GM21619 (cell line): ENCODE data around the gene DBF4.
"Not testable (repeated sequence)": the region's sequence is repeated elsewhere in the genome, so short reads cannot be mapped to it uniquely, and the experiment has no call there.

Source experiments
- ATAC-seq: cut with Tn5 transposase; IDR thresholded peaks from one replicate; pipeline ENCODE4 v1.9.1; 2021; ENCODE audit not compliant: unreplicated experiment

DBF4 gene

DNA sequence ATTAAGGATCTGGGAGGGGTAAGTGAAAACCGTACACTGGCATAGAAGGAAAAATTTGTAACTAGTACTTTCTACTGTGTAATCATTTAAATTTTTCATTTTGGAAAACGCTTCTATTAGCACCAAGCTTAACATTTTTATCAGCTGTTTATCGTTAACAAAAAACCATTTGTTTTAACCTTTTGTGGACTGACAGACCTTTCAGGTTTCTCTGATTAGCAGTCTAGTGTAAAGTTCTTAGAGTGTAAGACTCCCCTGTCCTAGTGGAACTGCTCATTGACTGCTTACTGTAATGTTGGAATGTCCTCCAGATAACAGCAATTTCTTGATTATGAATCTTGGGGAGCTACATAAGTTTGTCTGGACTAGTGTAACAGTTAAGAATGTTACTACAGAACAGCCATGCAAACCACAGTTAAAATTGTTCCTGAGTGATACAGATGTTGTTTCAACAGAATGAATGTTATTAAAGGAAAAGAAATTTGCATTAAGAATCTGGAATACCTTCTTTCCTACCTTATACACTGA, 2.0 kb downstream of the DBF4 start:
- ATAC-seq = no peak

DNA sequence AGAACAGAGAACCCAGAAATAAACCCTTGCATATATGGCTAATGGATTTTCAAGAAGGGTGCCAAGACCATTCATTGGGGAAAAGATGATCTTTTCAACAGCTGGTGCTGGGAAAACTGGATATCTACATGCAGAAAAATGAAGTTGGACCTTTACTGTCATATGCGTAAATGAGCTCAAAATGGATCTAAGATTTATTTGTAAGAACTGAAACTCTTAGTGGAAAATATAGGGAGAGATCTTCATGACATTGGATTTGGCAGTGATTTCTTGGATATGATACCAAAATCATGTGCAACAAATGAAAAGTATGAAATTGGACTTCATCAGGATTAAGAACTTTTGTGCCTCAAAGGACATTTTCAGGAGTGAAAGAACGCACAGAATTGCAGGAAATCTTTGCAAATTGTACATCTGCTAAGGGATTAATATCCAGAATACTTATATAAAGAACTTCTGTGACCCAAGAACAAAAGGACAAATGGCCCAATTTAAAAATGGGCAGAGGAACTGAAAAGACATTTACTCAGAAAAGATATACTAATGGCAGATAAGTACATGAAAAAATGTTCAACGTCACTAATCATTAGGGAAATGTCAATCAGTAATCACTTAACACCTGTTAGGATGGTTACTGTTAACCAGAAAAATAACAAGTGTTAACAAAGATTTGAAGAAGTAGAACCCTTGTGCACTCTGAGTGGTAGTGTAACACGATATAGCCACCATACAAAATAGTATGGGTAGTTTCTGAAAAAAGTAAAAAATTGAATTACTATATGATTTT, 6.1 kb downstream of the DBF4 start:
- ATAC-seq = no peak

DNA sequence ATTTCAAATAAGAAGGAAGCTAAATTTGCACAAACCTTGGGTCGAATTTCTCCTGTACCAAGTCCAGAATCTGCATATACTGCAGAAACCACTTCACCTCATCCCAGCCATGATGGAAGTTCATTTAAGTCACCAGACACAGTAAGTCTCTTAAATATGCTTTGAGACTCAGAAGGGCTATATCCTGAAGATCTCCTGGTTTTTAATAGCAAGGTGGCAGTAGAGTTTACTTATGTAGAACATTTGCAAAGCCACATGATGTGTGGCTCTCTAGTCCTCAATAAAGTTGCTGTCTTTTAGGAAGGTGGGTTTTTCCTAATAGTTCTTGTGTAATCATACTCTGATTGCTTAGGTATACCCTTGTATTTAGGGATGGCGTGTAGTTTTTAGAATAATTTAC, 8.7 kb downstream of the DBF4 start:
- ATAC-seq = no peak

DNA sequence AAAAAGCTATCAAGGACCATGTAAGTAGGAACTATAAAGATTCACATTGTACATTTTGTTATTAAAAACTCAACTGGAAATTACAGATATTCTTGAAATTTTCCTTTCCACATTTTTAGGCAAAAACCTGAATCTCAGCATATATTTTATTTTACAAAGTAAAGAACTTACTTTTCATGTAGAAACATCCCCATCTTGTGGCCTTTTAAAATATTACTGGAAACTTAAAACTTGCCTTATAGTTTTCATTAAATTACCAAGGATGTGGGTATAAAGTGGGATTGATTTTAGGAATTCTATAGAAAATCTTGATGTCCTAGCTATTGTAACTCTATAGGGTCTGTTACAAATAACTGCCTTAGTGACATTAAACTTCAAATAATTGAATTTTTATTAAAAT, 10.6 kb downstream of the DBF4 start:
- ATAC-seq = no peak

DNA sequence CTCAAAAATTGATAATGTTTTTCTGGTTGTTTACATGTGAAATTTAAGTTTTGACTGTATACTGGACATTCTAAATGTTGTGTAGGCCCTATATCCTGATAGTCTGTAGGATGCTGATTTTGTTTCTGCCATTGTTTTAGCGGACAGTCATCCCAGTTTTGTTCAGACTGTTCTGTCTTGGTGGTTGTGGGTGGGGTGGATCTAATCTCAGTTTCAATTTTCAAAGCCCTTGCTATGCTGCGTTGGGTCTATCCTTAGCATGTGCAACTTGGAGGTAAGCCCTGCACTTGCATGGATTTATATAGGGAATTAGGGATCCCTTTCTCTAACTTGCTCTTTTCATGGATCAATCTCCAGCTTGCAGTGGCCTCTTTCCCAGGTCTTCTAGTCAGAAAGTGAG, 19.1 kb downstream of the DBF4 start:
- no peak for ATAC-seq

DNA sequence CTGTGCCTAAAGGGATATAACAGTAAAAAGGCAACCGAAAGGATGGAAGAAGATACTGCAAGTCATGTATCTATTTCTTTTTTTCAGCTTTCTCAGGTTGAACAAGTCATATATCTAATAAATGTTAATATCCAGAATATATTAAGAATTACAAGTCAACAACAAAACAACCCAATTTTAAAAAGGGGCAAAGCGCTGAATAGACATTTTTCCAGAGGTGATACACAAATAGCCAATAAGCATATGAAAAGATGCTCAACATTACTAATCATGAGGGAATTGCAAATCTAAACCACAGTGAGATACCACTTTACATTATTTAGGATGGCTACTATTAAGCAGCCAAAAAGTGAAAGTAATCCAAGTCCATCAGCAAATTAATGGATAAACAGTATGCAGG, 23.0 kb downstream of the DBF4 start:
- no peak for ATAC-seq

DNA sequence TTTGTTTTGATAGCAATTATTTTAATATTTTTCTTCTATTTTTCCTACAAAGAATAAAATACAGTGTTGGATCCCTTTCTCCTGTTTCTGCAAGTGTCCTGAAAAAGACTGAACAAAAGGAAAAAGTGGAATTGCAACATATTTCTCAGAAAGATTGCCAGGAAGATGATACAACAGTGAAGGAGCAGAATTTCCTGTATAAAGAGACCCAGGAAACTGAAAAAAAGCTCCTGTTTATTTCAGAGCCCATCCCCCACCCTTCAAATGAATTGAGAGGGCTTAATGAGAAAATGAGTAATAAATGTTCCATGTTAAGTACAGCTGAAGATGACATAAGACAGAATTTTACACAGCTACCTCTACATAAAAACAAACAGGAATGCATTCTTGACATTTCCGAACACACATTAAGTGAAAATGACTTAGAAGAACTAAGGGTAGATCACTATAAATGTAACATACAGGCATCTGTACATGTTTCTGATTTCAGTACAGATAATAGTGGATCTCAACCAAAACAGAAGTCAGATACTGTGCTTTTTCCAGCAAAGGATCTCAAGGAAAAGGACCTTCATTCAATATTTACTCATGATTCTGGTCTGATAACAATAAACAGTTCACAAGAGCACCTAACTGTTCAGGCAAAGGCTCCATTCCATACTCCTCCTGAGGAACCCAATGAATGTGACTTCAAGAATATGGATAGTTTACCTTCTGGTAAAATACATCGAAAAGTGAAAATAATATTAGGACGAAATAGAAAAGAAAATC, 31.0 kb downstream of the DBF4 start:
- not testable (repeated sequence) for ATAC-seq

DNA sequence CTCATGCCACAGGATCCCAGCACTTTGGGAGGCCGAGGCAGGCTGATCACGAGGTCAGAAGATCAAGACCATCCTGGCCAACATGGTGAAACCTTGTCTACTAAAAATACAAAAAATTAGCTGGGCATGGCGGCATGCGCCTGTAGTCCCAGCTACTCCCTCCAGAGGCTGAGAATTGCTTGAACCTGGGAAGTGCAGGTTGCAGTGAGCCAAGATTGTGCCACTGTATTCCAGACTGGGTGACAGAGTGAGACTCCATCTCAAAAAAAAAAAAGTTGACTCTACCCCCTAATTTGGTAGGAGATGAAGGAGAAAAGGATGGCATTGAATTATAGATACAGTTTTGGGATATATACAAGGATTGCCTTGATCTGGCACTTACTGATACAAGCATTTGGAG, 32.5 kb downstream of the DBF4 start:
- not testable (repeated sequence) for ATAC-seq

DNA sequence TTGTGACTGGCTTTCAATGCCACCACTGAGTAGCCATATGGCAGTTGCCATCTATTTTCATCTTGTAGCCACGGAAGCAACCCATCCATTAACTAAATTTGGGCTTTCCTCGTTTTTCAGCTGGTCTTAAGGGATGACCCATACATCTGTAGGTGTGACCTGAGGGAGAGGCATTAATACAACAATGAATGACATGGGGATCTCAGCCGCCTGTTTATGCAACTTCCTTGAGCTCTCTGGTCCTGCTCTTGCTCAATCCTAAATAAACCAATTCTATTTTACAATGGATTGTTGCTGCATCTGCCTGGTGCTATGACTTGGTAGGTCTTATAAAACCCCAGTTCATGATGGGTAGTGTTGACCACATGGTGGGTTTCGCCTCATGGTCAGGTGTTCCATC, 35.8 kb downstream of the DBF4 start:
- no peak for ATAC-seq

DNA sequence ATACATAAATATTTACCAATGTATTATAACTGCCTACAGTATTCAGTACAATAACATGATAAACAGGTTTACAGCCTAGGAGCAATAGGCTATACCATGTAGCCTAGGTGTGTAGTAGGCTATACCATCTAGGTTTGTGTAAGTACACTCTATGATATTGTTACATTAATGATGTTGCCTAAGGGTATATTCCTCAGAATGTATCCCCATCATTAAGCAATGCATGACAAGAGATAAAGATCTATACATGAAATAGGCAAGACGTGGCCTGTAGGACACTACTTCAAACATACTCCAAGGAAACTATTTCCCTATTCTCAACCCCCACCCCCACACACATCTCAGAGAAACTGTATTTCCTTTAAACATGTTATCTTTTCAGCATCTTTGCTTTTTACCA, 42.4 kb downstream of the DBF4 start:
- ATAC-seq = no peak

DNA sequence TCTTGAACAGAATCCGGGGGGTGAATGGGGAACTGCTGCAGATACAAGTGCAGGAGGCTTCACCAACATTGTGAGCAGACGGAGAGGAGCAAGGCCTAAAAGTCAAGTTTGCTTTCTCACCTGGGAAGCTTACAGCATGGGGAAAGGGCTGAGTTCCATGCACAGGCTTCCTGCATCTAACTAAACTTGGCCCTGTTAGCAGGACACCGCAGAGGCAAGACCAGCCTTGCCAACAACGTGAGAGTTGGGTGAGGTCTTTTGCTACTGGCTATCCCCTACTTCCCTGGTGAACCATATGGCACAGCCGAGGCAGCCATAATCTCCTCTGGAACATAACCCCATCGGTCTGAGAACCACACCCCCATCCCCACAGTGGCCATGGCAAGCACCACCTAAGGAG, 43.6 kb downstream of the DBF4 start:
- no peak for ATAC-seq

DNA sequence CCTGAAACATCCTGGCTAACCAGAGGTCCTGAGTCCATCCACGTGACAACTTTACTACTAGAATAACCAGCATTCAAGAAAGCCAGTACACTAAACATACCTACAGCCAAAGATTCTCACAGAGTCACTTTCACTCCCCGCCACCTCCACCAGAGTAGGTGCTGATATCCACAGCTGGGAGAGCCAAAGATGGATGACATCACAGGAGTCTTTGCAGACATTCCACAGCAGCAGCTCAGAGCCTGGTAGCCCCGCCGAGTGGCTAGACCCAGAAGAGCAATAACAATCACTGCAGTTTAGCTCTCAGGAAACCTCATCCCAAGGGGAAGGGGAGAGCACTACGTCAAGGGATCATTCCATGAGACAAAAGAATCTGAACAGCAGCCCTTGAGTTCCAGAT, 44.3 kb downstream of the DBF4 start:
- ATAC-seq = no peak

DNA sequence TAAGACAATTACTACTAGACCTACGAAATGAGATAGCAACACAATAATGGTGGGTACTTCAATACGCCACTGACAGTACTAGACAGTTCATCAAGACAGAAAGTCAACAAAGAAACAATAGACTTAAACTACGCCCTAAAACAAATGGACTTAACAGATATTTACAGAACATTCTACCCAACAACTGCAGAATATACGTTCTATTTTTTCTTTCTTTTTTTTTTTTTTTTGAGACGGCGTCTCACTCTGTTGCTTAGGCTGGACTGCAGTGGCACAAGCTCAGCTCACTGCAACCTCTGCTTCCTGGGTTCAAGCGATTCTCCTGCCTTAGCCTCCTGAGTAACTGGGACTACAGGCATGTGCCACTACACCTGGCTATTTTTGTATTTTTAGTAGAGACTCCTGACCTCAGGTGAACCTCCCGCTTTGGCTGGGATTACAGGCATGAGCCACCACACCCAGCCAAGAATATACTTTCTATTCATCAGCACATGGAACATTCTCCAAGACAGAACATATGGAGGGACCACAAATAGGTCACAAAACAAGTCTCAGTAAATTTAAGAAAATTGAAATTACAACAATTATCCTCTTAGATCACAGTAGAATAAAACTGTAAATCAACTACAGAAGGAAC, 46.6 kb downstream of the DBF4 start:
- ATAC-seq = not testable (repeated sequence)

DNA sequence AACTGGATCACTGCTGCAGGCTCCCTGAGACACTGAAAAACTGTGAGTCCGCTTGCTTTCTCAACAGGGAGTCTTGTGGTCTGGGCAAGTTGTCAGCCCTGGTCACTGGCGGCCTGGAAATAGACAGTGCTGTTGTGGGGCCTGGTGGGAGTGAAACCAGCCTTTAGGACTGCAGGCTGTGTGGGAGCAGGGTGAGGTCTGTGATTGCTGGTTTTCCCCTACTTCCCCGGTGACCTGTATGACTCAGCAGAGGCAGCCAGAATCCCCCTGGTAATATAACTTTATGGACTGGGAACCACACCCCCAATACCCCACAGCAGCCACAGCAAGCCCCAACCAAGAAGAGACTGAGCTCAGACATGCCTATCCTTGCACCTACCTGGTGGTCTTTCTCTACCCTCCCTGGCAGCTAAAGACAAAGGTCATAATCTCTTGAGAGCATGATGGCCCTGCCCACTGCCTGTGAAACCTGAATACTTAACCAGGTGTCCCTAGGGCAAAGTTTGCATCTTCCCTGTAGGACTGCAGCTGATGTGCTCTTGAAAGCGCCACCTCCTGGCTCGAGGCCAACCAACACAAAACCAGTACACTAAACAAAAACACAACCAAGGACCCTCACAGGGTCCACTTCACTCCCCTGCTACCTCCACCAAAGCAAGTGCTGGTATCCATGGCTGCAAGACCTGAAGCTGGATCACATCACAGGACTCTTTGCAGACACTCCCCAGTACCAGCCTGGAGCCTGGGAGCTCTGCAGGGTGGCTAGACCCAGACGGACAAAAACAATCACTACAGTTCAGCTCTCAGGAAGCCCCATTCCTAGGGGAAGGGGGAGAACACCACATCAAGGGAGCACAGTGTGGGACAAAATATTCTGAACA, 50.5 kb downstream of the DBF4 start:
- ATAC-seq = peak; percentile 98

DNA sequence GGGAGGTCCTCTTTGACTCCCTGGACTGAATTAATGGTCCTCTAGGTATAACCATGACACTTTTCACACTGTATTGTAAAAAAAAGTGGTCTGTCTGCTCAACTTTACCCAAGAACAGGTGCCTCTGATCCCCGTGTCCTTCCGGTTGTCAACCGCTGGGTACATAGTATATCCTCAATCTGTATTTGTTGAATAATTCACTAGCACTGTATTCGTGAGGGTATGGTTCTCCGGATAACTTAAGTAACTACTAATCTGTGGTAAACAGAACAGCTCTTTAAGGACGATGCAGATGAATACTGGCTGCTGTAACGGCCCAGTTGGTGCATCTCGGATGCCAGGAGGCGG, 57.3 kb downstream of the DBF4 start:
- ATAC-seq = peak; percentile 17

DNA sequence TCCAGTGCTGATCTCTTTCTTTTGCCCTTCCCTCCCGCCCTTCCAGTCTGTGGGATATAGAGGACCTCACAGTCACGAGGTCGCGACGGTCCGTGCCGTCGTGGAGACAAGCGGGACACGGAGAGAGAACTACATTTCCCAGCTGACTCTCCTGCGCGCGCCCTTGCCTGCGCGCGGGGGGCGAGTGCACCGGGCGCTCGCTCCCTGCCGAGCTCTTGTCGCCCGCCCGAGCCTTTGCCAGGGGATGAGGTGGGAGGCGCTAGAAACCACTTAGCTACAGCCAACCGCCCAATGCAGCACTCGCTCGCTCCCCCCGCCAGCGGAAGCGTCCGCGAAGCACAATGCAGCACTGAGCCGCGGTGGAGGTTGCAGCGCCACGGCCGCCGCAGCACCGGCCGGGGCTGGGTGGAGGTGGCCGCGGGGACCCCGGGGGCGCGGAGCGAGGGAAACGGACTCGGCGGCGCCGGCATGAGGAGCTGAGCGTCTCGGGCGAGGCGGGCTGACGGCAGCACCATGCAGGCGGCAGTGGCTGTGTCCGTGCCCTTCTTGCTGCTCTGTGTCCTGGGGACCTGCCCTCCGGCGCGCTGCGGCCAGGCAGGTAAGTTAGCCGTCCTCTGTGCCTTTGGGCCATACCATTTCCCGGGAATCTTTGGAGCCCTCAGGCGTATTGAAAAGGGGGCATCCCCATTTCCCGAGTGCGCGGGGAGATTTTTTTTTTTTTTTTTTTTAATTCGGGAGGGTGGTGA, 57.8 kb downstream of the DBF4 start, which contains the start of gene ADAM22:
TSS of gene ADAM22 (plus strand) at position 299 of the 746 bp plus-strand sequence. CDS start at position 514, 215 bp downstream.
- ATAC-seq = peak; percentile 96

DNA sequence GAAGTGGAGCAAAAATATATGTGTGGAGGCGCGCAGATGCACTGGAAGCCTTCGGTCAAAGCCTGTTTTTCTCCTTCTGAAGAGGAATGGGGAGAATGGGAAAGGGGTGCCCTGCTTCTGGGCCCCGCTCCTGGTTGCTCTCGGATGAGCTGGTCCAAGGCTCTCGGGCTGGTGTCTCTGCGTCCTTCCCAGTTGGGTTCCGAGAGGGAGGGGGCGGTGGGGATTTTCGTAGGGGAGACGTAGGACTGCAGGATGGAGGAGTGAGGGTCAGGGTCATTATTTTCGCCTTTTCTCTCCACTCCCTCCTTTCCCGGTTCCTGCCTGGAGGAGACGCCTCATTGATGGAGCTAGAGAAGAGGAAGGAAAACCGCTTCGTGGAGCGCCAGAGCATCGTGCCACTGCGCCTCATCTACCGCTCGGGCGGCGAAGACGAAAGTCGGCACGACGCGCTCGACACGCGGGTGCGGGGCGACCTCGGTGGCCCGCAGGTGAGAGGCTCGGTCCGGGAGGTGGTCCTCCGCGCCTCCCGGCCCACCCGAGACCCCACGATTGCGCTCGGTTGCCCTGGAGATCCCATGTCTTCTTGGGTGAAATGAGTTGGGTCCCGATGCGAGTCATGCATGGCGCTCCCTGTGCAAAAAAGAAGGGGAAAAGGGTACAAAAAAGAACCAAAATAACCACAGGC, 58.5 kb downstream of the DBF4 start:
- ATAC-seq = no peak

DNA sequence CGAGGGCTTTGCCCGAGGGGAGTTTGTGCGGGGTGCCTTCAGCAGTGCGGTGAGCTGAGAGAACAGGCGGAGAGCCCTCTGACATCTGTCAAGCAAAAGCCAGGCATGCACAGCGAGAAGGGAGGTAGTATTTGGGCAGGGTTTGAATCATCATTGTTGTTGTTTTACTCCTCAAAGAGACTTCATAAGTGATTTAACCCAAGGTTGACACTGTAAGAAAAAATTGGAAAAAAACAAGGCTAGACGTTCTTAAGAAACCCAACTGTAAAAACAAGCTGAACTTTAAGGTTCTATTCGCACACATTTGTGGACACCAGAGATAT, 59.1 kb downstream of the DBF4 start:
- ATAC-seq = no peak

DNA sequence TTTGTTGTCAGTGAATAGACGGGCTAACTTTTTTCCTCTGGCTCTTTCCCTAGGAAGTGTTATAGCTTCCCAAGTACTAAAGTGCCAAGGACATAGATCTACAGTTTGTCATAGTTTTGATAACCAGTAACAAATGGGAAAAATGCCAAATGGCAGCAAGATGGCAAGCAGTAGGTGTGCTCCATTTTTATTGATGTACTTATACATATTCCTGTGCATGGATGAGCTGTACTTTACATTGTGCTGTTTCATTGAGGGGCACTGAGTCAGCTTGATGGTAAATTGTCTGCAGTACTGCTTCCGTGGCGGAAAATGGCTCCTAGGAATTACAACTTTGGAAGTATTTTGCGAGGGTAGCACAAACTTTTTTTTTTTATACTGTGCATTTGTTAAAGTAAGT, 64.8 kb downstream of the DBF4 start:
- ATAC-seq = no peak

DNA sequence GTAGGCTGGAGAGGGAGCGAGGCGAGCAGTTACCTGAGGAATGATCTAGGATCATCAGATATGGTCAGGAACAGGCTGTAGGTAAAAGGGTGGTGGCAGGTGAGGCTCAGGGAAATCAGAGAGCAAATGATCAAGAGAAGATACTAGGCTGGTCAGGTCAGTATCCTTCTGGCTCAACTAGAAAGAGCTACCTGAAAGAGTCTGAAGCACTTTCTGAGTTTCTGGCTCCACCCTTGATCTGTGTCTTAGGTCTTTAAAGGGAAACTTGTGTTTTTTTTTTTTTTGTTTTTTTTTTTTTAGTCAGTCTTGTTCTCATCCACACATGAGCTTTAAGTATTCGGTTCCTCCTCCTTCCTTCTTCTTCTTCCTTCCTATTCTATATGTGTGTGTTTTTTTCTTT, 68.3 kb downstream of the DBF4 start:
- ATAC-seq = no peak
